GM21381 (cell line): ENCODE data around the gene TTC27.

Experiments
- ATAC-seq: cut with Tn5 transposase; IDR thresholded peaks from one replicate; pipeline ENCODE4 v1.9.1; 2021; ENCODE audit warnings: mild to moderate bottlenecking, moderate library complexity; ENCODE audit not compliant: unreplicated experiment

TTC27 gene

GRCh38 chr2:32804205-32804604, 176.4 kb downstream of the TTC27 start:
- no peak for ATAC-seq

- ATAC-seq: no peak
Observed at GRCh38 chr2:32805104-32806095, 177.6 kb downstream of the TTC27 start.

- no peak for ATAC-seq
Observed at GRCh38 chr2:32806857-32807256, 179.0 kb downstream of the TTC27 start.

- no peak for ATAC-seq
Observed at GRCh38 chr2:32807662-32808061, 179.8 kb downstream of the TTC27 start.

- ATAC-seq: no peak
Observed at GRCh38 chr2:32810909-32811495, 183.2 kb downstream of the TTC27 start.

GRCh38 chr2:32811696-32812095, 183.8 kb downstream of the TTC27 start:
- ATAC-seq: no peak

GRCh38 chr2:32812316-32812715, 184.5 kb downstream of the TTC27 start:
- no peak for ATAC-seq

- no peak for ATAC-seq
Observed at GRCh38 chr2:32820088-32820487, 192.2 kb downstream of the TTC27 start.

- no peak for ATAC-seq
Observed at GRCh38 chr2:32820701-32821100, 192.9 kb downstream of the TTC27 start.

- ATAC-seq: no peak
Observed at GRCh38 chr2:32824070-32824809, 196.4 kb downstream of the TTC27 start.

- ATAC-seq: no peak
Observed at GRCh38 chr2:32825291-32825712, 197.5 kb downstream of the TTC27 start.

- no peak for ATAC-seq
Observed at GRCh38 chr2:32830196-32830595, 202.3 kb downstream of the TTC27 start.

GRCh38 chr2:32832821-32833220, 205.0 kb downstream of the TTC27 start:
- no peak for ATAC-seq

GRCh38 chr2:32833709-32834108, 205.9 kb downstream of the TTC27 start:
- ATAC-seq: no peak

- ATAC-seq: no peak
Observed at GRCh38 chr2:32835148-32835547, 207.3 kb downstream of the TTC27 start.

- no peak for ATAC-seq
Observed at GRCh38 chr2:32836933-32837332, 209.1 kb downstream of the TTC27 start.

GRCh38 chr2:32838418-32838817, 210.6 kb downstream of the TTC27 start:
- no peak for ATAC-seq

GRCh38 chr2:32838949-32839348, 211.1 kb downstream of the TTC27 start:
- no peak for ATAC-seq

GRCh38 chr2:32841931-32842898, 214.4 kb downstream of the TTC27 start:
- no peak for ATAC-seq

GRCh38 chr2:32843699-32844098, 215.8 kb downstream of the TTC27 start:
- no peak for ATAC-seq
